Choroid plexus epithelial cell (primary cell): ENCODE results near the gene MTERF1.

ENCODE experiments used
- DNase-seq: peaks from one replicate; pipeline ENCODE4 v3.0.0-alpha.2; 2010; ENCODE audit warnings: low read depth
- H3K4me3 ChIP-seq: 2 replicates; pipeline ENCODE4 v1.5.1; 2011; ENCODE audit warnings: low read depth, mild to moderate bottlenecking, control low read depth, low read length, moderate library complexity
- CTCF ChIP-seq: conservative IDR thresholded peaks from 2 replicates; pipeline ENCODE4 v1.5.1; 2011; ENCODE audit warnings: low read depth, mild to moderate bottlenecking, control low read depth, inconsistent platforms, low read length, moderate library complexity

The MTERF1 gene

GRCh38 chr7:91832493-91833045 lies 47.9 kb downstream of the MTERF1 start:
- TF ChIP-seq CTCF = no peak
- DNase-seq = peak; percentile 5
- no peak overlapping the region for H3K4me3 ChIP-seq

- DNase-seq = no peak
- H3K4me3 ChIP-seq = no peak overlapping the region
- TF ChIP-seq CTCF = no peak
These were observed 53.3 kb downstream of the MTERF1 start for GRCh38 chr7:91827169-91827568.

- H3K4me3 ChIP-seq = no peak overlapping the region
- DNase-seq = no peak
- no peak for TF ChIP-seq CTCF
These were observed 54.1 kb downstream of the MTERF1 start for GRCh38 chr7:91826377-91826776.

GRCh38 chr7:91824201-91824600 lies 56.3 kb downstream of the MTERF1 start:
- no peak for DNase-seq
- H3K4me3 ChIP-seq = no peak overlapping the region
- TF ChIP-seq CTCF = no peak
